Measurements from ENCODE around the gene DOLPP1.
"Not testable (repeated sequence)": the region's sequence is repeated elsewhere in the genome, so short reads cannot be mapped to it uniquely, and the experiment has no call there.

DNA sequence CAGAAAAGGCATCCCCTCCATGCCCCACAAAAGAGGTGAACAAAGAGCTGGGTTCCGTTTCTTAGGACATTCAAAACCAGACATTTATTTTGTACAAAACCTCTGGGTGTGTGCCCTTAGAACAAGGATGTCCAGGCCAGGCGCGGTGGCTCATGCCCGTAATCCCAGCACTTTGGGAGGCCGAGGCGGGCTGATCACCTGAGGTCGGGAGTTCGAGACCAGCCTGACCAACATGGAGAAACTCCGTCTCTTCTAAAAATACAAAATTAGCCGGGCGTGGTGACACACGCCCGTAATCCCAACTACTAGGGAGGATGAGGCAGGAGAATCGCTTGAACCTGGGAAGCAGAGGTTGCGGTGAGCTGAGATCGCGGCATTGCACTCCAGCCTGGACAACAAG, 31.6 kb downstream of the DOLPP1 start:
- TF ChIP-seq, protein P1, sequence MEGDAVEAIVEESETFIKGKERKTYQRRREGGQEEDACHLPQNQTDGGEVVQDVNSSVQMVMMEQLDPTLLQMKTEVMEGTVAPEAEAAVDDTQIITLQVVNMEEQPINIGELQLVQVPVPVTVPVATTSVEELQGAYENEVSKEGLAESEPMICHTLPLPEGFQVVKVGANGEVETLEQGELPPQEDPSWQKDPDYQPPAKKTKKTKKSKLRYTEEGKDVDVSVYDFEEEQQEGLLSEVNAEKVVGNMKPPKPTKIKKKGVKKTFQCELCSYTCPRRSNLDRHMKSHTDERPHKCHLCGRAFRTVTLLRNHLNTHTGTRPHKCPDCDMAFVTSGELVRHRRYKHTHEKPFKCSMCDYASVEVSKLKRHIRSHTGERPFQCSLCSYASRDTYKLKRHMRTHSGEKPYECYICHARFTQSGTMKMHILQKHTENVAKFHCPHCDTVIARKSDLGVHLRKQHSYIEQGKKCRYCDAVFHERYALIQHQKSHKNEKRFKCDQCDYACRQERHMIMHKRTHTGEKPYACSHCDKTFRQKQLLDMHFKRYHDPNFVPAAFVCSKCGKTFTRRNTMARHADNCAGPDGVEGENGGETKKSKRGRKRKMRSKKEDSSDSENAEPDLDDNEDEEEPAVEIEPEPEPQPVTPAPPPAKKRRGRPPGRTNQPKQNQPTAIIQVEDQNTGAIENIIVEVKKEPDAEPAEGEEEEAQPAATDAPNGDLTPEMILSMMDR (IDR thresholded peaks at IDR 0.05), result not testable (repeated sequence)
- not testable (repeated sequence) for TF ChIP-seq POLR2A (IDR thresholded peaks at IDR 0.05)
